GM06990 (cell line): ENCODE results near the gene ERBB4.

Source experiments
- DNase-seq: peaks from one replicate; pipeline ENCODE4 v3.0.0-alpha.2; 2011; ENCODE audit not compliant: insufficient read length; ENCODE audit errors: extremely low read depth
- H3K27me3 ChIP-seq: replicated peaks from 2 replicates; pipeline ENCODE4 v1.6.0; 2011; ENCODE audit warnings: low read length; ENCODE audit not compliant: control insufficient read depth, insufficient read depth
- H3K36me3 ChIP-seq: 2 replicates; pipeline ENCODE4 v1.5.1; 2011; ENCODE audit warnings: low read length; ENCODE audit not compliant: control insufficient read depth, insufficient read depth
- H3K4me3 ChIP-seq: replicated peaks from 2 replicates; pipeline ENCODE4 v1.5.1; 2011; ENCODE audit warnings: low read depth, mild to moderate bottlenecking, control low read depth, low read length
- TF ChIP-seq, protein P1 (sequence below): IDR thresholded peaks from 2 replicates; pipeline ENCODE4 v1.5.1; 2011; ENCODE audit warnings: low read length, control low read depth, mild to moderate bottlenecking, inconsistent platforms; ENCODE audit not compliant: insufficient read depth, poor library complexity, severe bottlenecking

ERBB4 gene

DNA sequence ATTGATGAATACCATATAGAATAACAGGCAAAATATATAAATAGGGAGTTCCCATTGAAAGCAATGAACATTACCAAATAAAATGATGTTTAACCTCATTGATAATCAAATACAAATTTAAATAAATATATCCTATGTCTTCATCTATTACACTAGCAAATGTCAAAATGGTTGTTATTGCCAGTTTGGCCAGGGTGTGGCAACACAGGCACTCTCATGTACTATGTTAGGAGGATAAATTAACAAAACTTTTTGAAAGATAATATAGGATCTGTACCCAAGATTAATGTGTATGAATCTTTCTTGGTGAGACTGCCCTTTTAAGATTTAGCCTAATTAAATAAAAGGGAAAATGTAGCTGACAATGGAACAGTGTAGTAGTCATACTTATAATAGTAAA is 659.3 kb downstream of the ERBB4 start:
- TF ChIP-seq, protein P1, sequence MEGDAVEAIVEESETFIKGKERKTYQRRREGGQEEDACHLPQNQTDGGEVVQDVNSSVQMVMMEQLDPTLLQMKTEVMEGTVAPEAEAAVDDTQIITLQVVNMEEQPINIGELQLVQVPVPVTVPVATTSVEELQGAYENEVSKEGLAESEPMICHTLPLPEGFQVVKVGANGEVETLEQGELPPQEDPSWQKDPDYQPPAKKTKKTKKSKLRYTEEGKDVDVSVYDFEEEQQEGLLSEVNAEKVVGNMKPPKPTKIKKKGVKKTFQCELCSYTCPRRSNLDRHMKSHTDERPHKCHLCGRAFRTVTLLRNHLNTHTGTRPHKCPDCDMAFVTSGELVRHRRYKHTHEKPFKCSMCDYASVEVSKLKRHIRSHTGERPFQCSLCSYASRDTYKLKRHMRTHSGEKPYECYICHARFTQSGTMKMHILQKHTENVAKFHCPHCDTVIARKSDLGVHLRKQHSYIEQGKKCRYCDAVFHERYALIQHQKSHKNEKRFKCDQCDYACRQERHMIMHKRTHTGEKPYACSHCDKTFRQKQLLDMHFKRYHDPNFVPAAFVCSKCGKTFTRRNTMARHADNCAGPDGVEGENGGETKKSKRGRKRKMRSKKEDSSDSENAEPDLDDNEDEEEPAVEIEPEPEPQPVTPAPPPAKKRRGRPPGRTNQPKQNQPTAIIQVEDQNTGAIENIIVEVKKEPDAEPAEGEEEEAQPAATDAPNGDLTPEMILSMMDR = peak; percentile 24
- DNase-seq = no peak
- H3K27me3 ChIP-seq = no peaks in the 10 kb centered on the region
- H3K36me3 ChIP-seq = no peaks in the 10 kb centered on the region
- H3K4me3 ChIP-seq = no peak overlapping the region

DNA sequence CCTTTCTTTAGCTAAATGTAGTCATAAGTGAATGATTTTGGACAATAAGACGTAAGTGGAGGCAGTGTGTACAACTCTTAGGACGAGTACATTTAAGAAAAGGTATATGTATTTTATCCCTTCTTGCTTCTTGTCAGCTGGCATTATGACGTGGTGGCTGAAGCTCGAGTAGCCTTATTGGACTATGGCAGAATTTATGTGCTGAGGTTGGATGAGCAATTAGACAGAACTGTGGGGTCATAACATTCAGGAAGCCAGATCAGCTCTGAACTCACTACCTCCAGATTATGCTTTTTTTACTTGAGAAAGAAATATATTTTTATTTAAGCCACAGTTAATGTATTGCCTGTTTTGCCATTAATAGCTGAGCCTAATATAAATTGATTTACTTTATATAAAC is 661.5 kb downstream of the ERBB4 start:
- Histone ChIP-seq H3K4me3 (no peak overlapping the region), H3K36me3 (no peaks in the 10 kb centered on the region), H3K27me3 (no peaks in the 10 kb centered on the region)
- TF ChIP-seq, protein P1 = no peak
- DNase-seq = no peak

DNA sequence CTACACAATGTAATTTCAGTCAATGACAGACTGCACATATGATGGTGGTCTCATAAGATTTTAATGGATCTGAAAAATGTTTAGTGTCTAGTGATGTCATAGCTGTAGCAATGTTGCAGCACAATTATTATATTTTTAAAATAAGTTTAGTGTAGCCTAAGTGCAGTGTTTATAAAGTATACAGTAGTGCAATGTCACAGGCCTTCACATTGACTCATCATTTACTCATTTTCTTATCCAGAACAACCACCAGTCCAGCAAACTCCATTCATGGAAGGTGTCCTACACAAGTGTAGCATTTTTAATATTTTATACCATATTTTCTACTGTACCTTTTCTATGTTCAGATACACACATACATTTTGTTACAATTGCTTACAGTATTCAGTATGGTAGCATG is 663.1 kb downstream of the ERBB4 start:
- no peak for DNase-seq
- no peak overlapping the region for H3K4me3 ChIP-seq
- TF ChIP-seq, protein P1 = no peak
- H3K27me3 ChIP-seq = no peaks in the 10 kb centered on the region
- H3K36me3 ChIP-seq = no peaks in the 10 kb centered on the region

DNA sequence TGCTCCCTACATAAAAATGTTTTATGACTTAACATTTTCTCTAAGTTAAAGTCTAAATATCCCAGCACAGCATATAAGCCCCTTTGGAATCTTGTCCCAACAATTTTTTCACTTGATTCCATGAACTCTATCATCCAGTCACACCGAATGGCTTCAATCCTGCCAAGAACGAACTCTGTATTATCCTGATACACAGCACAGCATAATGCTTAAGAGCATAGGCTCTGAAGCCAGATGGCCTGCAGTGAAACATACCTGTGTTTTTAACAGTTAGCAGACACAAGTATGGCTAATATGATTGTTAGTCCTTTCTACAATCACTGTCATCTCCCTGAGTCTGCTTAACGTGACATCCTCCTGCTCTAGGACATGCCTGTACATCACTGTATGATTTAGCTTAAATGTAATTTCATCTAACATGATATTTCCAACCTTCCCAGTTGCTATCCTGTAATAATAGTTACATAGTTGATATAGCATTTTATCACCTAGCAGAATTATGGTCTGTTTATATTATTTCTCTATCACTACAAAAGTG is 669.5 kb downstream of the ERBB4 start:
- Histone ChIP-seq H3K36me3 (no peaks in the 10 kb centered on the region), H3K4me3 (no peak overlapping the region), H3K27me3 (no peaks in the 10 kb centered on the region)
- no peak for DNase-seq
- TF ChIP-seq, protein P1 = no peak

DNA sequence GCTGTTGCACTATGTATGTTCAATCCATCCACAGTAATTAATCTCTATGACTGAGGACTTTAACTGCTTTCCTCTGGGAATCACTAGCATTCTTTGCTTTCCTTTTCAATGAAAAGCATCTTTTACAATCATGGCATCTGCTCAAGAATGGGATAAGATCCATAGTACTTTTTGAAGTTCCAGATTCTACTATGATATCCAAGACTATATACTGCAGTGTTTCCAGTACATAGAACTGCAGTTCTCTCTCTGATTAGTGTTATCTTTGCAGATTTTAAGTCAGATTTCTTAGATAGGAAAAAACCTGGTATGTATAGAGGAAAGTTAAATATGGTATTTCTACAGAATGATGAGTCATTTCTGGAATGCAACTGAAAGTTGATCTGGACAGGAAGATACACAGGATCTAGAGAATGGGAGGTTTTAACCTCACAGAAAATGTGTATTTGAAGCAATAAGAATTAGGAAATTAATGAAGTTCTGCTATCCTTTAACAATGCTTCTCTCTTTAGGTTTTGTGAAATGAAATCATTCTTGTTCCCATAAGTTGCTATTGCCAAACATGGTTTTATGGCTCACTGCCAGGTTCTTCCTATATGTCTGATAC is 670.7 kb downstream of the ERBB4 start:
- H3K27me3 ChIP-seq = no peaks in the 10 kb centered on the region
- TF ChIP-seq, protein P1 = no peak
- no peaks in the 10 kb centered on the region for H3K36me3 ChIP-seq
- peak; percentile 39 for DNase-seq
- H3K4me3 ChIP-seq = no peak overlapping the region

DNA sequence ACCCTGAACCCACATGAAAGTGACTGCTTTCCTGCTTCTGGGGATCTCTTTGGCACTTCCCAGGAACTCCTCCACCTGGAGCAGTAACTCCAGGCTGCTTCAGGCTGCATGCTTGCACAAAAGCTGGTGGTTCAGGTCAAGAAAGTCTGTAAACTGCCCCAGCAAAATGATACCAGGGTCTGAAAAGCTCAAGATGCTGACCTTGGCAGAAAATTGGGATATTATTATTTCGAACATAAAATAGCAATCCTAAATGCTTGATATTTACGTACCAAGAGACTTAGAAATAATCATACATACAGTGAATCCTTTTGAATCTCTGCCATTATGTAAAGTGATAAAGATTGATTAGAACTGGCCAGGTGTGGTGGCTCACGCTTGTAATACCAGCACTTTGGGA is 674.3 kb downstream of the ERBB4 start:
- Histone ChIP-seq H3K27me3 (no peaks in the 10 kb centered on the region), H3K4me3 (no peak overlapping the region), H3K36me3 (no peaks in the 10 kb centered on the region)
- DNase-seq = no peak
- TF ChIP-seq, protein P1 = no peak
